8988T (cell line): Measurements from ENCODE around the gene ADAM29.
"Not testable (repeated sequence)": the region's sequence is repeated elsewhere in the genome, so short reads cannot be mapped to it uniquely, and the experiment has no call there.

Experiments
- DNase-seq: peaks from one replicate; pipeline ENCODE4 v3.0.0; 2011

ADAM29 gene

DNA sequence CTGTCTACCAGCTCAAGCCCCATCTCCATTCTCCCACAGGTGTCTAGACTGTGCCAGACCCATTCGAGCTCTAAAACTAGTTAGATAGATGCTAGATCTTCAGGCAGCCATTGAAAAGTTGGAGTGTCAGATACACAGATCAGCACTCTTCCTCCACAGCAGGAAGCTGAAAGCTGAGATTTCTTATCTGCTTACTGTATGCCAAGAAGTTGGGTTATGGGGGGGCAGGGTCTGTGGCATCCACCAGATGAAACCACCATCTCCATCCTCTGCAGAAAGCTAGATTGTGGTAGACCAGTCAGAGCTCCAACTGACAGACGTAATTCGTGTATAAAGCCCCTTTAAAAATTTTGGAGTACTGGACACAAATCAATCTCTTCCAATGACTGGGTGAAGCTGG, 54.8 kb downstream of the ADAM29 start:
- DNase-seq: no peak

GRCh38 chr4:174973336-174973735, 55.2 kb downstream of the ADAM29 start:
- no peak for DNase-seq

DNA sequence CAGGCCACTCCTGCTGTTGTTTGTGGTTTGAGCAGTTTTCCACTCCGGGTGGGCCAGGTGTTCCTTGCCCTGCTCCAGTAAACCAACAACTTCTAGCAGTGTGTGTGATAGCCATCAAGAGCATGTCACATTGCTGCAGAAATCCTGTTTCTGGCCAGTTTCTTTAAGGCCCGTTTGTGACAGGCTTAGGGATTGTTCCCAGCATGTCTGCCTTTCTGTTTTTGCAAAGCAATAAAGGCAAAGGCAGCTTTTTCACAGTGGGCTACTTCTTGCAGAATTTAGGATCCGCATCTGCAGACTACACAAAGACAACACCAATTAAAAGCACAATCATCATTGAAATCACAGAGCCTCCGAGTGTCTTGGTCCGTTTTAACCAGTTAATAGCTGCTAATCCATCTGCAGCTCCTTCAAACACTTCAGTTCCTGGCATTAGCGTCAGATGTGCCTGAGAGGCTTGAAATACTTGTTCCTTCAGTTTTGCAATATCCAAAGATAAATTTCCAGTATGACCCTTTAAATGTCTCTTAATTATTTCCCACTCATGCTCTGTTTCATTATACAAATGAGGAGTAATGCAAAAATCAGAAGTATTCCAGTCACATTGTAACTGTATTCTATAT, 65.1 kb downstream of the ADAM29 start:
- no peak for DNase-seq

DNA sequence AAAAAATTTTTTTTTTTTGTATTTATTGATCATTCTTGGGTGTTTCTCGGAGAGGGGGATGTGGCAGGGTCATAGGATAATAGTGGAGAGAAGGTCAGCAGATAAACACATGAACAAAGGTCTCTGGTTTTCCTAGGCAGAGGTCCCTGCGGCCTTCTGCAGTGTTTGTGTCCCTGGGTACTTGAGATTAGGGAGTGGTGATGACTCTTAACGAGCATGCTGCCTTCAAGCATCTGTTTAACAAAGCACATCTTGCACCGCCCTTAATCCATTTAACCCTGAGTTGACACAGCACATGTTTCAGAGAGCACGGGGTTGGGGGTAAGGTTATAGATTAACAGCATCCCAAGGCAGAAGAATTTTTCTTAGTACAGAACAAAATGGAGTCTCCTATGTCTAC, 65.7 kb downstream of the ADAM29 start:
- DNase-seq: not testable (repeated sequence)

DNA sequence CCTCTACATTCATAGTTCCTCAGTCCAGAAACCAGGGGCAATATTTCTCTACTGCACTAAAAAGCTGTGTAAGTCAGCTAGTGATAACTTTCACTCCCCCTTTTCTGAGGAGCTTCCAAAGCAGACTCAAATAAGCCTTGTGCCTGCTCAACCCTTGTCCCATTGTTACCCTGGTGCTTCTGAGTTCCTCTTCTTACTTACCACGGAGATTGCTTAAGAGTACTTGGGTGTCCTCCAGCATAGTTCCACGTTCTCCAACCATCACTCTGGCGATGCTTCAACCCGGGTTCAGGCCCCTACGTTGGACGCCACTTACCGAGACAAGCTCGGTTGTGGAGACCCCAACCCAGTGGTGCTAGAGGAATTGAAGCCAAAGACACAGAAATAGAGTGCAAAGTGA, 71.6 kb downstream of the ADAM29 start:
- DNase-seq: no peak

- DNase-seq: no peak
Measured at GRCh38 chr4:174993916-174994315, 75.8 kb downstream of the ADAM29 start.

DNA sequence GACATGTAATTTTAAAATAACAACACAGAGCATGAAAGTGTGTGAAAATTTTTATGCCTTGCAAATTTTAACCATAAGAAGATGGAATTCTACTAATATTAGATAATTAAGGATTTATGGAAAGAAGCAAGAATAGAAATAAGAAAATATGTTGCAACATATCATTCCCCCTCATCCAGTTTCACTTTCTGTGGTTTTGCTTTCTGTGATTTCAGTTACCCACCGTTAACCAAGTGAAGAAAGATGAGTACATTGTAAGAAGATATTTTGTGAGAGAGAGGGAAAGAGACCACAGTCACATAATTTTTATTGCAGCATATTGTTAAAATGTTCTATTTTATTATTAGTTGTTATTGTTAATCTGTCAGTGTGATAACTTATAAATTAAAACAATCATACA, 77.9 kb downstream of the ADAM29 start:
- DNase-seq: no peak

DNA sequence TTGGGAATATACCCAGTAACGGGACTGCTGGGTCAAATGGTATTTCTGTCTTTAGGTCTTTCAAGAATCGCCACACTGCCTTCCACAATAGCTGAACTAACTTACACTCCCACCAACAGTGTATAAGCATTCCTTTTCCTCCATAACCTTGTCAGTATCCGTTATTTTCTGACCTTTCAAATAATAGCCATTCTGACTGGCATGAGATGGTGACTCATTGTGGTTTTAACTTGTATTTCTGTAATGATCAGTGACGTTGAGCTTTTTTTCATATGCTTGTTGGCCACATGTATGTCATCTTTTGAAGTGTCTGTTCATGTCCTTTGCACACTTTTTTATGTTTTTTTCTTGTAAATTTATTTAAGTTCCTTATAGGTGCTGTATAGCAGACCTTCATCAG, 81.2 kb downstream of the ADAM29 start:
- DNase-seq: no peak

DNA sequence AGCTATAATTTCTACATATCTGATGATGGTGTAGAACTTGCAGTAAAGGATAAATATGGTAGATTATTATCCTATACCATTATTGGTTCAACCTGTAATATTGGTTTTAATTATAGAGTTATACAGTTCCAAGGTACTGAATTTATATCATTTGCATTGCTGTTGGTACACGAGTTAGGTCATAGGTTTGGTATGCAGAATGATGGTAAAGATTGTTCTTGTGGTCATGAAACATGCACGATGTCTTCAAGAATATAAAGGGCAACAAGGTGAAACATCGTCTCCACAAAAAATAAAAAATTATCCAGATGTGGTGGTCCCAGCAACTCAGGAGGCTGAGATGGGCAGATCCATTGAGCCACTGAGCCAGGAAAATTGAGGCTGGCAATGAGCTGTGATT, 99.6 kb downstream of the ADAM29 start:
- no peak for DNase-seq

- not testable (repeated sequence) for DNase-seq
Measured at GRCh38 chr4:175019447-175019846, 101.3 kb downstream of the ADAM29 start.
